ENCODE results near the gene HORMAD2.

GRCh38 chr22:30223303-30223702, 143.0 kb downstream of the HORMAD2 start:
- no peak for TF ChIP-seq POLR2A (IDR thresholded peaks at IDR 0.05)
- TF ChIP-seq, protein P1, sequence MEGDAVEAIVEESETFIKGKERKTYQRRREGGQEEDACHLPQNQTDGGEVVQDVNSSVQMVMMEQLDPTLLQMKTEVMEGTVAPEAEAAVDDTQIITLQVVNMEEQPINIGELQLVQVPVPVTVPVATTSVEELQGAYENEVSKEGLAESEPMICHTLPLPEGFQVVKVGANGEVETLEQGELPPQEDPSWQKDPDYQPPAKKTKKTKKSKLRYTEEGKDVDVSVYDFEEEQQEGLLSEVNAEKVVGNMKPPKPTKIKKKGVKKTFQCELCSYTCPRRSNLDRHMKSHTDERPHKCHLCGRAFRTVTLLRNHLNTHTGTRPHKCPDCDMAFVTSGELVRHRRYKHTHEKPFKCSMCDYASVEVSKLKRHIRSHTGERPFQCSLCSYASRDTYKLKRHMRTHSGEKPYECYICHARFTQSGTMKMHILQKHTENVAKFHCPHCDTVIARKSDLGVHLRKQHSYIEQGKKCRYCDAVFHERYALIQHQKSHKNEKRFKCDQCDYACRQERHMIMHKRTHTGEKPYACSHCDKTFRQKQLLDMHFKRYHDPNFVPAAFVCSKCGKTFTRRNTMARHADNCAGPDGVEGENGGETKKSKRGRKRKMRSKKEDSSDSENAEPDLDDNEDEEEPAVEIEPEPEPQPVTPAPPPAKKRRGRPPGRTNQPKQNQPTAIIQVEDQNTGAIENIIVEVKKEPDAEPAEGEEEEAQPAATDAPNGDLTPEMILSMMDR (IDR thresholded peaks at IDR 0.05 in 4 of 5, conservative IDR thresholded peaks at IDR 0.05 in 1 of 5): no peak

All from gastrocnemius medialis (tissue), 4 donors.